Activated CD4-positive, alpha-beta T cell treated with anti-CD3 and anti-CD28 coated beads, Interleukin-10, Interleukin-2, amounts not matched to agents 100 ng/mL and 50 ng/mL, durations not matched to agents 16 hours and 8 hours (primary cell): ENCODE results near the gene B9D2.

ENCODE experiments used
- DNase-seq: peaks from one replicate; pipeline ENCODE4 v3.0.0-alpha.2; 2020

B9D2 gene

GRCh38 chr19:41325947-41326706, 37.8 kb downstream of the B9D2 start:
- no peak for DNase-seq

GRCh38 chr19:41325640-41325946, 38.4 kb downstream of the B9D2 start:
- DNase-seq = no peak

- DNase-seq = no peak
Observed at GRCh38 chr19:41324921-41325639, 38.9 kb downstream of the B9D2 start.

DNA sequence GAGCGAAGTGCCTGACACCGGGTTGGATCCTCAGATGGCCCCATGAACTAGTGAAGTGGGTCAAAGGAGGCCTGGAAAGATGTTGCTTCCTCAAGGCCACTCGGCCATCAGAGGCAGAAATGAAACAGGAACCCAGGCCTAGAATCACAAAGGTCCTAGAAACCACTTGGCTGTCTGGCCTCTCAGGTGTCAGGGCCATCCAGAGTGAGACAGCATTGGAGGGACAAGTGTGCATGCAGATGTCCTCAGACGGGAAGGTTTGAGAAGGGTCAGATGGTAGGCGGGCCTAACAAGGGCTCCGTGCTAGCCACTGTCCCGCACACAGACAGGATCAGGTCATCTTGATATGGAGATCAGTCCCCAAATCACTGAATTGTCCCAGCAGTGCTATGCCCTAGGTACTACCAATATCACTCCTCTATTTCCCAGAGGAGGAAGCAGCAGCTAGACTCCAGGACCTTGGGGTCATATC, 39.7 kb downstream of the B9D2 start:
- no peak for DNase-seq

DNA sequence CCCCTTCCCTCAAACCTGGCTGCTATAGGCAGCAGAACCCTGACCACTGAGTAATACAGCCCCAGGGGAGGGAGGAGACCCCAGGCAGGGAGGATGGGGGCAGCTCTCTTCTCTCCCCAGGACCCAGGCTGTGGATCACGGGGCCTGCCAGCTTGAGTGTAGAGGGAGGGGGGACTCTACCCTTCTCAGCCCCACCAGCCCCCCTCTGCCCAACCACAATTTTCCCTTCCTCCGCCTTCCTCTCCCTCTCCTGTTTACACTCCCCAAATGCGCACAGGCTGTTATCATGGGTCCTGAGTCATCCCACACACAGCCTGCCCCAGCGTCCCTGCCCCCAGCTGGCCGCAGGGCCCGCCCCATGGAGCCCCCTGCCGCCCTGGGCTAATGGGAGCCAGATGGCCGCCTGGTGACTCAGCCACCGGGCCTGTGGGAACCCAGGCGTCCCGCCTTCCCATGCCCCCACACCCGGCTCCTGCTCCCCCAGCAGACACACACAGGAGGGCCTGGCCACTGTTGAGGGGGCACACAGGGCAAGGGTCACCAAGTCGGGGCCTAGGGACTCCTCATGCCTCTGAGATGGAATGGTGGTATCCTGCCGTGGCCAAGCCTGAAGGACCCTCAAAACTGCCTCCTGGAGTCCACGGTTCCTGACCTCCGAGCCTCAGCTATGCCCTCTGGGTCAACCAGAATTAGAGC, 40.4 kb downstream of the B9D2 start:
- no peak for DNase-seq

GRCh38 chr19:41323023-41323422, 40.9 kb downstream of the B9D2 start:
- no peak for DNase-seq

DNA sequence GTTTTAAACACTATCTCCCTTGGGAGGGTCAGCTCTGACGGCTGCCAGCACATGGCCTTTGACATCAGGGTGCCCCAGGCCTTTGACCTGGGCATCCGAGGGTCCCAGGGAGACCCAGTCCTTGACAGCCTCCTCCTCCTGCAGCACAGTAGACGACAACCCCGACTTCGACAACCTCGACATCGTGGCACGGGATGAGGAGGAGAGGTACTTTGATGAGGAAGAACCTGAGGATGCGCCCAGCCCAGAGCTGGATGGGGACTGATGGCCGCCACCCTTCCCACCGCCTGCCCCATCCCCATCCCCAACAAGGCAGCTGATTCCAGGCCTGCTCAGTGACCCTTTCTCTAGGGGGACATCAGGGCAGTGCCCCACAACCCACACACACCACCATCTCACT, 41.5 kb downstream of the B9D2 start:
- no peak for DNase-seq

DNA sequence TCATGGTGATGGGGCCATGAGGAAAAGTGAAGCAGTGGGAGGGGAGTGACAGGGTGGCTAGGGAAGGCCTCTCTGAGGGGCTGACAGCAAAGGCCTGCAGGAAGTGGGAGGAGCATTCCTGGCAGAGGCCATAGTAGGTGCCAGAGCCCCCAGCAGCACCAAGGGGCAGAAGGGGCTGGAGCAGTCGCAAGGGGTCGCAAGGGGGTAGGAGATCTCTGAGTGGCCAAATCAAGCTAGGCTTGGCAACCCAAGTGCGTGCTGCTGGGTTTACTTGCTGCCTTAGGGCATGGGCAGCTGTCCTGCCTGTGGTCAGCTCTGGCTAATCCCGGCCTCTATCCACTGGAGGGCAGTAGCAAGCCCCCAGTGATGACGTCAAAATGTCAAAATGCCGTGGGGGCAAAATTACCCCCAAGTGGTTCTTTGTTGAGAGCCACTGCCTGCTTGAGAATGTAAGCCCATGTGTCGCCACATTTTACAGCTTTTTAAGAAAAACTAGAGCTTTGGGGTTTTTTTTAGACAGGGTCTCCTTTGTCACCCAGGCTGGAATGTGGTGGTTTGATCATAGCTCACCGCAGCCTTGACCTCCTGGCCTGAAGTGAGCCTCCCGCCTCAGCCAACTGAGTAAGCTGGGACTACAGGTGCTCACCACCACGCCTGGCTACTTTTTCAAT, 42.2 kb downstream of the B9D2 start:
- no peak for DNase-seq

- no peak for DNase-seq
Observed at GRCh38 chr19:41321204-41321599, 42.7 kb downstream of the B9D2 start.

DNA sequence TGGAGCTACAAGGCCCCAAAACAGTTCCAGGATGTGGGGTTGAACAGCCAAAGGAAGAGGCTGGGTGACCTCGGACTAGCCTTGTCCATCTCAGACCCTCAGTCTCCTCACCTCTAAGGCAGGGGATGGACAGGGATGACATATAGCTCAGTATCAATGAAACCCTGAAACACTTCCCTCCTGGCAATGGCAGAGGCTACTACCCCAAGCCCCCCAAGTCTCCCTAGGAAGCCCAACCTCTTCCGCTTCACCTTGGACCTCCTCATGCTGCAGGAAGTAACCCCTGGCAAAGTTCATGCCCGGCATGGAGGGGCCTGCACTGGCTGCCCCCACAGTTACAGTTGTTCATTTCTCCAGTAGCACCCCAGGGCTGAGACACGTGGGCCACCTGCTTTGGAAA, 43.4 kb downstream of the B9D2 start:
- no peak for DNase-seq

DNA sequence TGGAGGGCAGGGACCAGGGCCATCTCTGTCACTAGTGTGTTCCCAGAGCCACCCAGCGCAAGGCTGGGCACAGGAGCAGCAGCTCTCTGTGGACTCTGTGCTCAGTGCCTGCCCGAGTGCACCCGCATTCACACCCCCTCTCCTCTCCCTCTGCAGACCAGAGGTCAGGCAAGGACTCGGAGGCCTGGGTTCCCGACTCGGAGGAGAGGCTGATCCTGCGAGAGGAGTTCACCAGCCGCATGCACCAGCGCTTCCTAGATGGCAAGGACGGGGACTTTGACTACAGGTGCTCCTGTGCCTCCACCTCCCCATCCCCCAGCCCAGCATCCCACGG, 43.8 kb downstream of the B9D2 start:
- no peak for DNase-seq

DNA sequence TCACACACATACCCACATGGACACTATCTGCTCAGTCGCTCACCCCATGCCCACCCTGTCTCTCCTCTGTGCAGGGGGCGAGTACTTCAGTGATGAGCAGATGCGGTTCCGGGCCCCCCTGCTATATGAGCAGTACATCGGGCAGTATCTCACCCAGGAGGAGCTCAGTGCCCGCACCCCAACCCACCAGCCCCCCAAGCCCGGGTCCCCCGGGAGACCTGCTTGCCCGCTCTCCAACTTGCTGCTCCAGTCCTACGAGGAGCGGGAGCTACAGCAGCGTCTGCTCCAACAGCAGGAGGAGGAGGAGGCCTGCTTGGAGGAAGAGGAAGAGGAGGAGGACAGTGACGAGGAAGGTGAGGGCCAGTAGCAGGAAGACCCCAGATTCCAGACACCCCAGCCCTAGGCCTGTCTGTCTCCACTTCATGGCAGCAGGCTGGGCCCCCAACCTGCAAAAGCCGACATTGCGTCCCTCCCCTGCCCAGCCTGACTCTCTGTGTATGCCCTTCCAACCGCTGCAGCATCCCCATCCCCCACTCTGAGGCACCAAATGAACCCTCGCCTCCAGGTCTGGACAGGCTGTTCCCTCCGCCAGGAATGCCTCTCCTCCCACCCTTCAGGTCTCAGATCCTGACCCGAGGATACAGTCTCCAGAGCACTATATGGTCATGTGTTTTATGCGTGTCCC, 44.3 kb downstream of the B9D2 start:
- DNase-seq = no peak

GRCh38 chr19:41318696-41319499, 45.1 kb downstream of the B9D2 start:
- no peak for DNase-seq

DNA sequence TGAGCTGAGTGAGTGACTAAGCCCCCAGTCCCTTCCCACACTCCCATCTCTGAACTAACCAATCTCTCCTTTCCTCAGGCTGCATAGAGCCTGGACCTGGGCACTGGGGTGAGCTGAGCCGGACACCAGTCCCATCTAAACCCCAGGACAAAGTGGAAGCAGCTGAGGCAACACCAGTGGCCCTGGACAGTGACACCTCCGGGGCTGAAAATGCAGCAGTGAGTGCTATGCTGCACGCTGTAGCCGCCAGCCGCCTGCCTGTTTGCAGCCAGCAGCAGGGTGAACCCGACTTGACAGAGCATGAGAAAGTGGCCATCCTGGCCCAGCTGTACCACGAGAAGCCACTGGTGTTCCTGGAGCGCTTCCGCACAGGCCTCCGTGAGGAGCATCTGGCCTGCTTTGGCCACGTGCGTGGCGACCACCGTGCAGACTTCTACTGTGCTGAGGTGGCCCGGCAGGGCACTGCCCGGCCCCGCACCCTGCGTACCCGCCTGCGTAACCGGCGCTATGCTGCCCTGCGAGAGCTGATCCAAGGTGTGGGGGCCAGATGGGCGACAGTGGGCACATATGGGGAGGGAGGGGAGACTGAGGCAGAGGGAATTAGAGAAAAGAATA, 47.5 kb downstream of the B9D2 start:
- DNase-seq = no peak

DNA sequence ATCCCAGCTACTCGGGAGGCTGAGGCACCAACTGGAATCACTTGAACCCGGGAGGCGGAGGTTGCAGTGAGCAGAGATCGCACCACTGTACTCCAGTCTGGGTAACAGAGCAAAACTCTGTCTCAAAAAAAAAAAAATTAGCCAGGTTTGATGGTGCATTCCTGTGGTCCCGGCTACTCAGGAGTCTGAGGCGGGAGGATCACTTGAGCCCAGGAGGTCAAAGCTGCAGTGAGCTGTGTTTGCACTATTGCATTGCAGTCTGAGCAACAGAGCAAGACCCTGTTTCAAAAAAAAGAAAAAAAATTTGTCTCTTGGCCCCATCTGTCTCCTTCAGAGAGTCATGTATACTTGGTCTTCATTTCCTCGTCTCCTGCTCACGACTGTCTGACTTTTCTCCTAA, 52.3 kb downstream of the B9D2 start:
- DNase-seq = no peak

DNA sequence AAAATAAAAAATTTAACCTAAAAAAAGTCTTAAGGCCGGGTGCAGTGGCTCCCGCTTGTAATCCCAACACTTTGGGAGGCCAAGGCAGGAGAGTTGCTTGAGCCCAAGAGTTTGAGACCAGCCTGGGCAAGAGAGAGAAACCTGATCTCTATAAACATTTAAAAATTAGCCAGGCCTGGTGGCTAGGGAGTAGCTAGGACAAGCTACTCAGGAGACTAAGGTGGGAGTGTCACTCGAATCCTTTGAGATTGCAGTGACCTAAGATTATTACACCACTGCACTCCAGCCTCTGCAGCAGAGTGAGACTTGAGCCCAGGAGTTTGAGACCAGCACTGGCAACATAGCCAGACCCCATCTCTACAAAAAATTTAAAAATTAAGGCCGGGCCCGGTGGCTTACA, 52.9 kb downstream of the B9D2 start:
- DNase-seq = no peak

- DNase-seq = peak; percentile 92
Observed at GRCh38 chr19:41310033-41310831, 53.7 kb downstream of the B9D2 start, which contains the start of gene CCDC97. Gene CCDC97 (plus strand): TSS chr19:41310172. CDS start chr19:41310311, 139 bp downstream.

DNA sequence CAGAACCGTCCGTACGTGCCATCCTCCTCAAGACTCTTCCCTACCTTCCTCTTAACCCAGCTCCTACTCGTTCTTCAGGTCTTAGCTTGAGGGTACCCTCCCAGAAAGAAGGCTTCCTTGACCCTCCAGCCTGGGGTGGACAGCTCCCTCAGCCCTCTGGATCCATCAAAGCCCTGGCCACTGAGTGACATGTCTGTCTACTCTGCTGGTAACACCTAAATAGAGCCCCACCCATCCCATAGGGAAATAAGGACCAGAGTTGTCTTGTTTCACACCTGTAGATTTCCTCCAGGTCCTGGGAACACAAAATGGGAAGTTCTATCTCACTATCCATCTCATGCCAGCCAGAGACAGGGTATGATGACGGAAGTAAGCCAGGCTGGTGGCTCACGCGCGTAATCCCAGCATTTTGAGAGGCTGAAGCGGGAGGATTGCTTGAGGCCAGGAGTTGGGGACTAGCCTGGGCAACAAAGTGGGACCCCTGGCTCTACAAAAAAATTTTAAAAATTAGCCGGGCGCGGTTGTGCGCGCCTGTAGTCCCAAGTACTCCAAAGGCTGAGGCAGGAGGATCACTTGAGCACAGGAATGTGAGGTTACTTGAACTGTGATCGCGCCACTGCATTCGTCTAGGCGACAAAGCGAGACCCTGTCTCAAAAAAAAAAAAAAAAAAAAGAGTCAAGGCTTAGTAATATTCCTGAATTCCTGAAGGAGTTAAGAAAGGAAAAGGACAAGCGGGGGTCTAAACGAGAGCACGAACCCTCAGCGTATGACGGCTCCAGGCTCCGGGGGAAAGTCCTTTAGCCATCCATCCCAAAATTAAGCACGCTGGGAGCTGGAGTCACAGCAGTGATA, 54.5 kb downstream of the B9D2 start:
- DNase-seq = peak; percentile 34

GRCh38 chr19:41308450-41309179, 55.3 kb downstream of the B9D2 start:
- DNase-seq = peak; percentile 92
